ENCODE measurements around the gene TOPAZ1. TPM values are rescaled to one million over a fixed set of nuclear protein-coding genes. Genes with fewer than 3 reads are reported as not detected.

TOPAZ1 gene
- polyA plus RNA-seq, 3 donors = not detected

DNA sequence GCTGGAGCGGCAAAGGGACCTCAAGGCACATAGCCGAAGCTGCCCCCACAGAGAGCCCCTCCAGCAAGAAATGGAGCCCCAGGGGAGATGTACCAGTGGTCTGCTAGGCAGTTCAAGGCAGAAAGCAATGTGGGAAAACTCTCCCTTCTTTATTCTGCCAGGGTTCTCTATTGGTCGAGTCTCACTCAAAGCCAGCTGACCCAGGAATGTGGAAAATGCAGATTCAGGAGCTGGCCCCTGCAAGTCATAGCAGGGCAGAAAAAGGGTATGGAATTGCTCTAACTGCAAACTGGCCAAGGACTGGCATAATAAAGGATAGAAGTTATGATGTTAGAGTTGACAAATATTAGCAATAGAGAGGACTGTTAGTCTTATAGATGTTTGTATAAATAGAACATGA lies 4.0 kb upstream of the TOPAZ1 start:
- no peak overlapping the region for H3K27ac Mint-ChIP-seq

DNA sequence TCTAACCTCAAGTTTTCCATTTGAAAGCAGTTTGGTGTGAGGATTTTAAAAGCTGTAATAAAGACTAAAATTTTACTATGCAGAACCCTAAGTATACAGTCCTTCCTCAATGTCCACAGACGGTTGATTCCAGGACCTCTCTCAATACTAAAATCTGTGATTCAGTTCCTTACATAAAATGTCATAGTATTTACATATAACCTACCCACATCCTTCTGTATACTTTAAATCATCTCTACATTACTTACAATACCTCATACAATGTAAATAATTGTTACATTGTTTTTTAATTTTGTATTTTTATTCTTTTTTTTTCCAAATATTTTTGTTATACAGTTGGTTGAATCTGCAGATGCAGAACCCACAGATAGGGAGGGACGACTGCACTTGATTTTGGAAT lies 2.8 kb upstream of the TOPAZ1 start:
- Histone ChIP-seq H3K9me3 (replicated peaks in 1 of 2; ENCODE audit: control insufficient read depth in 1 of 2, insufficient read depth in 1 of 2, low read length in 2 of 2) (peaks cover 0 to 13% of the 10 kb centered on the region in 2 donors), H3K4me2 (replicated peaks; ENCODE audit: extremely low read depth, low read length, poor library complexity, severe bottlenecking) (no peak overlapping the region), H3K4me3 (replicated peaks in 1 of 3; ENCODE audit: low read depth in 2 of 3, low read length in 3 of 3) (no peak overlapping the region), H3K4me1 (ENCODE audit: control insufficient read depth in 1 of 2, insufficient read depth in 2 of 2, low read length in 2 of 2) (peaks cover 4 to 7% of the 10 kb centered on the region in 2 donors), H3K36me3 (replicated peaks in 1 of 2; ENCODE audit: control insufficient read depth in 1 of 2, insufficient read depth in 2 of 2, low read length in 2 of 2) (no peaks in the 10 kb centered on the region), H3K27ac (ENCODE audit: low read depth in 1 of 2, low read length in 2 of 2) (no peak overlapping the region), H2AFZ (ENCODE audit: insufficient read depth, low read depth, low read length, poor library complexity, severe bottlenecking) (no peak overlapping the region), H3K27me3 (ENCODE audit: control insufficient read depth in 2 of 2, insufficient read depth in 2 of 2, low read length in 2 of 2) (no peaks in the 10 kb centered on the region), H3K79me2 (ENCODE audit: insufficient read depth, low read length) (no peaks in the 10 kb centered on the region), H4K20me1 (ENCODE audit: insufficient read depth, low read length) (no peaks in the 10 kb centered on the region), H3K9ac (ENCODE audit: insufficient read depth, low read length, poor library complexity, severe bottlenecking) (no peak overlapping the region)
- Mint-ChIP-seq H3K27me3 (ENCODE audit: low read depth in 3 of 3) (peaks cover 0 to 7% (median 2%) of the 10 kb centered on the region in 3 donors), H3K36me3 (no peaks in the 10 kb centered on the region), H3K27ac (no peak overlapping the region), H3K4me1 (peaks cover 6% of the 10 kb centered on the region), H3K4me3 (no peak overlapping the region), H3K9me3 (peaks cover 4 to 14% (median 8%) of the 10 kb centered on the region in 7 donors)
- DNase-seq = no peak
- TF ChIP-seq, protein P1, sequence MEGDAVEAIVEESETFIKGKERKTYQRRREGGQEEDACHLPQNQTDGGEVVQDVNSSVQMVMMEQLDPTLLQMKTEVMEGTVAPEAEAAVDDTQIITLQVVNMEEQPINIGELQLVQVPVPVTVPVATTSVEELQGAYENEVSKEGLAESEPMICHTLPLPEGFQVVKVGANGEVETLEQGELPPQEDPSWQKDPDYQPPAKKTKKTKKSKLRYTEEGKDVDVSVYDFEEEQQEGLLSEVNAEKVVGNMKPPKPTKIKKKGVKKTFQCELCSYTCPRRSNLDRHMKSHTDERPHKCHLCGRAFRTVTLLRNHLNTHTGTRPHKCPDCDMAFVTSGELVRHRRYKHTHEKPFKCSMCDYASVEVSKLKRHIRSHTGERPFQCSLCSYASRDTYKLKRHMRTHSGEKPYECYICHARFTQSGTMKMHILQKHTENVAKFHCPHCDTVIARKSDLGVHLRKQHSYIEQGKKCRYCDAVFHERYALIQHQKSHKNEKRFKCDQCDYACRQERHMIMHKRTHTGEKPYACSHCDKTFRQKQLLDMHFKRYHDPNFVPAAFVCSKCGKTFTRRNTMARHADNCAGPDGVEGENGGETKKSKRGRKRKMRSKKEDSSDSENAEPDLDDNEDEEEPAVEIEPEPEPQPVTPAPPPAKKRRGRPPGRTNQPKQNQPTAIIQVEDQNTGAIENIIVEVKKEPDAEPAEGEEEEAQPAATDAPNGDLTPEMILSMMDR (IDR thresholded peaks at IDR 0.05) = no peak
- intact Hi-C loops (cut with micrococcal nuclease) = no loop called here
- WGBS (ENCODE audit: insufficient coverage) = no CpG with 5 or more reads among the region's 2 CpGs

More for the DNA sequence above, 4.0 kb upstream of the TOPAZ1 start:
- Histone ChIP-seq H3K27me3 (ENCODE audit: control insufficient read depth in 2 of 2, insufficient read depth in 2 of 2, low read length in 2 of 2) (no peaks in the 10 kb centered on the region), H3K4me2 (replicated peaks; ENCODE audit: extremely low read depth, low read length, poor library complexity, severe bottlenecking) (no peak overlapping the region), H2AFZ (ENCODE audit: insufficient read depth, low read depth, low read length, poor library complexity, severe bottlenecking) (no peak overlapping the region), H4K20me1 (ENCODE audit: insufficient read depth, low read length) (no peaks in the 10 kb centered on the region), H3K4me1 (ENCODE audit: control insufficient read depth in 1 of 2, insufficient read depth in 2 of 2, low read length in 2 of 2) (peaks cover 4 to 7% of the 10 kb centered on the region in 2 donors), H3K79me2 (ENCODE audit: insufficient read depth, low read length) (no peaks in the 10 kb centered on the region), H3K36me3 (replicated peaks in 1 of 2; ENCODE audit: control insufficient read depth in 1 of 2, insufficient read depth in 2 of 2, low read length in 2 of 2) (no peaks in the 10 kb centered on the region), H3K9ac (ENCODE audit: insufficient read depth, low read length, poor library complexity, severe bottlenecking) (no peak overlapping the region), H3K27ac (ENCODE audit: low read depth in 1 of 2, low read length in 2 of 2) (no peak overlapping the region), H3K9me3 (replicated peaks in 1 of 2; ENCODE audit: control insufficient read depth in 1 of 2, insufficient read depth in 1 of 2, low read length in 2 of 2) (peaks cover 0 to 13% of the 10 kb centered on the region in 2 donors), H3K4me3 (replicated peaks in 1 of 3; ENCODE audit: low read depth in 2 of 3, low read length in 3 of 3) (no peak overlapping the region)
- 70% methylated on average over 1 of the region's 3 CpGs for WGBS (ENCODE audit: insufficient coverage)
- Mint-ChIP-seq H3K27me3 (ENCODE audit: low read depth in 3 of 3) (peaks cover 0 to 5% (median 2%) of the 10 kb centered on the region in 3 donors), H3K4me1 (peaks cover 8% of the 10 kb centered on the region), H3K36me3 (no peaks in the 10 kb centered on the region), H3K9me3 (peaks cover 3 to 14% (median 8%) of the 10 kb centered on the region in 7 donors), H3K4me3 (no peak overlapping the region)
- intact Hi-C loops (cut with micrococcal nuclease) = no loop called here
- TF ChIP-seq, protein P1 (IDR thresholded peaks at IDR 0.05) = no peak
- DNase-seq = no peak
